Activated T-helper 17 cell treated with anti-CD3 and anti-CD28 coated beads, Interleukin-2, amount 50 U/mL, for 72 hours (primary cell): Measurements from ENCODE around the gene TCF19. TPM values are rescaled to one million over a fixed set of nuclear protein-coding genes. Genes with fewer than 3 reads are reported as not detected.
"Not testable (repeated sequence)": the region's sequence is repeated elsewhere in the genome, so short reads cannot be mapped to it uniquely, and the experiment has no call there.

ENCODE experiments used
- ATAC-seq: fragments of 150-1000 bp; cut with Tn5 transposase; replicated peaks from 2 replicates; pipeline ENCODE4 v1.10.0; 2021; ENCODE audit warnings: mild to moderate bottlenecking, moderate library complexity
- H3K27ac Mint-ChIP-seq: one replicate; pipeline ENCODE4 v1.8.0; 2022; ENCODE audit warnings: mixed read lengths
- H3K27me3 Mint-ChIP-seq: one replicate; pipeline ENCODE4 v1.8.0; 2022; ENCODE audit warnings: mixed read lengths
- H3K36me3 Mint-ChIP-seq: one replicate; pipeline ENCODE4 v1.8.0; 2022; ENCODE audit warnings: low read depth, mild to moderate bottlenecking, mixed read lengths
- H3K4me1 Mint-ChIP-seq: one replicate; pipeline ENCODE4 v1.8.0; 2022; ENCODE audit warnings: mixed read lengths
- H3K4me3 Mint-ChIP-seq: one replicate; pipeline ENCODE4 v1.8.0; 2022; ENCODE audit warnings: mild to moderate bottlenecking, mixed read lengths
- H3K9me3 Mint-ChIP-seq: one replicate; pipeline ENCODE4 v1.8.0; 2022; ENCODE audit warnings: mixed read lengths
- total RNA-seq, 2 donors: library from RNA; stranded (reverse); gene quantifications; one replicate each; pipeline ENCODE4 v1.2.3, GENCODE V29; 2022

The TCF19 gene
- total RNA-seq, 2 donors from 2014 or later = 91.1 to 125 TPM

DNA sequence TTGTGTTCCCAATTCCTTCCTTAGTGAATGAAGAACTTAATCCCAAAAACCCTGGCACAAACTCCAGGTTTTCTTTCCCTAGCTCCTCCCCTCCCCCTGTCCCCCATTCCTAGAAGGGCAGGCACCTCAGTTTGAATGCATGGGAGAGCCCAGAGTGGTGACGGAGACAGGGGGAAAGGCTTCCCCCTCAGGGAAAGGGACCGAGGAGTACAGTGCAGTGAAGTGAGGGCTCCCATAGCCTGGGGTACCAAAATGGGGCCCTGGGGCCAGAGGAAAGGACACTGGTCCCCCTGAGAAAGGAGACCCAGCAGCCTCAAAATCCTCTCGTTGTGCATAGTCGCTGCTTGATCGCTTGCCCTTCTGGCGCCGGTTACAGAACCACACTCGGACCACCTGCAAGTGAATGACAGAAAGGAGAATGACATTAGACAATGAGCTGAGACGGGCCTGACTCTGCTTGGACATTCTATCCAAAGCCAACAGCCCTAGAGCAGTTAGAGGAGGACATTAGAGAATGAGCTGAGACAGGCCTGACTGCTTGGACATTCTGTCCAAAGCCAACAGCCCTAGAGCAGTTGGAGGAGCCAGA, 6.2 kb downstream of the TCF19 start:
- not testable (repeated sequence) for H3K27me3 Mint-ChIP-seq, ATAC-seq, H3K9me3 Mint-ChIP-seq
- Mint-ChIP-seq H3K4me3 (peak overlapping the region; percentile 34), H3K27ac (peak overlapping the region; percentile 31), H3K36me3 (peaks cover 44% of the 10 kb centered on the region), H3K4me1 (peaks cover 29% of the 10 kb centered on the region)

DNA sequence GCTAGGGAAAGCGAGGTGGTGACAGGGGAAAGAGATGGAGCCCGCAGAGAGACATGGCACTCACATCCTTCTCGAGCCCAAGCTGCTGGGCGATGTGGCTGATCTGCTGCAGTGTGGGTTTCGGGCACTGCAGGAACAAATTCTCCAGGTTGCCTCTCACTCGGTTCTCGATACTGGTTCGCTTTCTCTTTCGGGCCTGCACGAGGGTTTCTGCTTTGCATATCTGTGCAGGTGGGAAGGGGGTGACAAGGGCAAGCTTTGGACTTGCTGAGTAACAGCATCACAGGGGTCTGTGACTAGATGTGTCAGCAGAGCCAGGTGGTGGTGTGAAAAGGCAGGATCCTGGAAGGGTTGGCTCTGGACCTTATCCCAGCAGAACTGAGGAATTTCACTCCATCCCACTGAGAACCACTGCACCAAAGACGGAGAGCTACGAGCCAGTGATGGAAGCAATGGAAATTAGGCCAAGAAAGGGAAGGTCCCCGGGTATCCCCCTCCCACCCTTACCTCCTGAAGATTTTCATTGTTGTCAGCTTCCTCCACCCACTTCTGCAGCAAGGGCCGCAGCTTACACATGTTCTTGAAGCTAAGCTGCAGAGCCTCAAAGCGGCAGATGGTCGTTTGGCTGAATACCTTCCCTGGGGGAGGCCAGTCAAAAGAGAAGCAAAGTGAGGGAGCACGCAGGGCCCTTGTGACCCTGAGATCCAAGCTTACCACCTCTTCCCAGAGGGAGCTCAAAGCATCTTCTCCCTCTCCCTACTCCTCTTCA, 6.9 kb downstream of the TCF19 start:
- Mint-ChIP-seq H3K27ac (peak overlapping the region; percentile 31), H3K36me3 (peaks cover 37% of the 10 kb centered on the region), H3K4me3 (peak overlapping the region; percentile 34), H3K4me1 (peaks cover 29% of the 10 kb centered on the region)
- H3K9me3 Mint-ChIP-seq, H3K27me3 Mint-ChIP-seq: not testable (repeated sequence)
- ATAC-seq = peak; percentile 74

DNA sequence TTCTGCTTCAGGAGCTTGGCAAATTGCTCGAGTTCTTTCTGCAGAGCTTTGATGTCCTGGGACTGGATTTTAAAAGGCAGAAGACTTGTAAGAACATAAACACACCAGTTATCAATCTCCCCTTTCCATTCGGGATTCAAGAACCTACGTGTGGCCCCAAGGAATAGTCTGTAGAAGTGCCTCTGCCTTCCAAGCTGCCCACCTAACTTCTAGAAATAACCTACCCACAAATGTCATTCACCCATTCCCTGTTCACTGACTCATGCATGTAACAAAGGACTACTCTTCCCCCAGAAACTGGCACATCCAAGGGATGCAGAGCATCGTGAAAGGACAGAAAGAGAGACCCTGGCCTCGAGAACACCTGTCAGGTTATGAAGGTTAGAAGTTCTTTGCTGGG, 7.6 kb downstream of the TCF19 start:
- no peak for ATAC-seq
- H3K27ac Mint-ChIP-seq = no peak overlapping the region
- peaks cover 30% of the 10 kb centered on the region for H3K36me3 Mint-ChIP-seq
- H3K9me3 Mint-ChIP-seq = no peaks in the 10 kb centered on the region
- H3K4me1 Mint-ChIP-seq = peaks cover 29% of the 10 kb centered on the region
- H3K4me3 Mint-ChIP-seq = no peak overlapping the region
- H3K27me3 Mint-ChIP-seq = no peaks in the 10 kb centered on the region

- H3K9me3 Mint-ChIP-seq = no peaks in the 10 kb centered on the region
- H3K4me1 Mint-ChIP-seq = peaks cover 9% of the 10 kb centered on the region
- no peak for ATAC-seq
- H3K27ac Mint-ChIP-seq = peak overlapping the region; percentile 6
- no peaks in the 10 kb centered on the region for H3K27me3 Mint-ChIP-seq
- no peak overlapping the region for H3K4me3 Mint-ChIP-seq
- H3K36me3 Mint-ChIP-seq = peaks cover 4% of the 10 kb centered on the region
These were observed 10.2 kb downstream of the TCF19 start for GRCh38 chr6:31168606-31169005.

- Mint-ChIP-seq H3K9me3 (no peaks in the 10 kb centered on the region), H3K4me3 (no peak overlapping the region), H3K36me3 (no peaks in the 10 kb centered on the region), H3K27me3 (no peaks in the 10 kb centered on the region), H3K4me1 (peaks cover 9% of the 10 kb centered on the region), H3K27ac (no peak overlapping the region)
- ATAC-seq = no peak
These were observed 10.9 kb downstream of the TCF19 start for GRCh38 chr6:31169123-31169857.

GRCh38 chr6:31169858-31170599, 11.6 kb downstream of the TCF19 start:
- H3K27ac Mint-ChIP-seq, H3K36me3 Mint-ChIP-seq, ATAC-seq, H3K4me1 Mint-ChIP-seq, H3K4me3 Mint-ChIP-seq, H3K9me3 Mint-ChIP-seq, H3K27me3 Mint-ChIP-seq: not testable (repeated sequence)

- Mint-ChIP-seq H3K9me3 (no peaks in the 10 kb centered on the region), H3K4me1 (no peaks in the 10 kb centered on the region), H3K27ac (no peak within 1 kb of the TSS), H3K4me3 (no peak within 1 kb of the TSS), H3K36me3 (no peaks in the 10 kb centered on the region), H3K27me3 (no peaks in the 10 kb centered on the region)
- no peak for ATAC-seq
These were observed 12.2 kb downstream of the TCF19 start, which contains the start of gene POU5F1 for GRCh38 chr6:31170600-31170881. Gene POU5F1, minus strand, starts transcription at chr6:31170682. Its CDS starts 62 bp downstream, at chr6:31170620.

GRCh38 chr6:31170987-31171671, 12.7 kb downstream of the TCF19 start:
- H3K36me3 Mint-ChIP-seq = no peaks in the 10 kb centered on the region
- no peaks in the 10 kb centered on the region for H3K9me3 Mint-ChIP-seq
- no peak overlapping the region for H3K4me3 Mint-ChIP-seq
- no peak overlapping the region for H3K27ac Mint-ChIP-seq
- H3K27me3 Mint-ChIP-seq = no peaks in the 10 kb centered on the region
- no peak for ATAC-seq
- peaks cover 3% of the 10 kb centered on the region for H3K4me1 Mint-ChIP-seq

DNA sequence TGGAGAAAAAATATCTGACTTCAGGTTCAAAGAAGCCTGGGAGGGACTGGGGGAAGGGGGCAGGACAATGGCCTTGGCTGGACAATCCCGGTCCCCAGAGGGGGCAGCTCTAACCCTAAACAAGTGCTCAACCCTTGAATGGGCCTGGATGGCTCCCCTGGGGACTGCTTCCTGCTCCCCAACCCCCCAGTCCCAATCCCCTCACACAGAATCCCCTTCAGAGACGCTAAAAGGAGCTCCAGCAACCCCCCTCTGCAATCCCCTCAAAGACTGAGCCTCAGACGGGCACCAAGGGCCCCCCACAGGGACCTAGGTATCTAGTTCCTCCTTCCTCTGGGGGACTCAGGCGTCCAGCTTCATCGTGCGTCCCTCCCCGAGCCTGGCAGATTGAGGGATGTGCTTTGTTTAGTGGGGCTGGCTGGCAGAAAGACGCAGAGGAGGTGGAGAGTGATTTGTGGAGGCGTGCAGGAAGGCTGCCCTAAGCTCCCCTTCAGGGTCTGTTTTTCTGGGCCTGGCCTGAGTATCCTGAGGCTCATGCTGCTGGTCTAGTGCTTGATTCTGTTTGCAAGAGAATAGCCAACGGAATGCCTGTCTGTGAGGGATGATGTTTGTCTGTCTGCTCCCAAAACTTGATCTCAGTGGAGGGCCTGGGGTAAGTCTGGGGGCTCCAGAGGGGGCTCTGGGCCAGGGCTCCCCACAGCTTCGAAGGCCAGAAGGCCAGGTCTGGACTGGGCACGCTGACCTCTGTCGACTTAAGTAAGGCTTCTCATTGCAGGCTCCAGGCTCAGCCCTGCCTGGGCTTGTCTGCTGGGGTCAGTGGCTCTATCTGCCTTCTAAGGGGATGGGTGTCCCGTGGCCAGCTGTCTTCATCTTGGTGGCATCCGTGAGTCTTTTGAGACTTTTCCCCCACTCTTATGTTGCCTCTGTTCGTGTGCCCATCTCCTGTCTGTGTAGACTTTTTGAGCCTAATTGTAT, 13.8 kb downstream of the TCF19 start:
- Mint-ChIP-seq H3K9me3 (no peaks in the 10 kb centered on the region), H3K36me3 (no peaks in the 10 kb centered on the region), H3K4me1 (peaks cover 5% of the 10 kb centered on the region), H3K27ac (peak overlapping the region; percentile 38), H3K27me3 (no peaks in the 10 kb centered on the region), H3K4me3 (no peak overlapping the region)
- no peak for ATAC-seq

GRCh38 chr6:31172973-31173384, 14.6 kb downstream of the TCF19 start:
- no peaks in the 10 kb centered on the region for H3K9me3 Mint-ChIP-seq
- ATAC-seq = no peak
- H3K36me3 Mint-ChIP-seq = no peaks in the 10 kb centered on the region
- H3K27ac Mint-ChIP-seq = peak overlapping the region; percentile 38
- H3K4me3 Mint-ChIP-seq = no peak overlapping the region
- H3K27me3 Mint-ChIP-seq = no peaks in the 10 kb centered on the region
- H3K4me1 Mint-ChIP-seq = peaks cover 5% of the 10 kb centered on the region

DNA sequence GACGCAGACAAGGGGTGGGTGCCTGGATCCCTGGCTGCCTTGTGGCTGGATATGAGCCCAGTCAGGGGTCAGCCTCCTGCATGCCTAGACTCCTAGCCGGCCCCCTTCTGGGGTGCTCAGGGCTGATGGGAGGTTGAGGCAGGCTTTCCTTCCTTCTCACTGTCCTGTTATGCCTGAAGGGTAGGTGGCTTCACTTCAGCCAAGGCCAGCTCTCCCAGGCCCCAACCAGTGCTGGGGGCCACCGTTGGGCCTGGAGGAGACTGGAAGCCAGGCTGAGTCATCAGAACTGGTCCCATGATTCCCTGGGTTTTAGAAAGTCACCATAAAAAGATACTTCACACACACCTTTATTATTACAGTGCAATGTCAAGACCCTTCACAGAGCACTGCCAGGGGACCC, 15.0 kb downstream of the TCF19 start:
- H3K4me3 Mint-ChIP-seq = no peak overlapping the region
- no peaks in the 10 kb centered on the region for H3K9me3 Mint-ChIP-seq
- ATAC-seq = no peak
- H3K36me3 Mint-ChIP-seq = no peaks in the 10 kb centered on the region
- peaks cover 9% of the 10 kb centered on the region for H3K4me1 Mint-ChIP-seq
- no peaks in the 10 kb centered on the region for H3K27me3 Mint-ChIP-seq
- H3K27ac Mint-ChIP-seq = peak overlapping the region; percentile 12

- no peak overlapping the region for H3K4me3 Mint-ChIP-seq
These were observed 16.0 kb downstream of the TCF19 start for GRCh38 chr6:31174378-31174777.

GRCh38 chr6:31175971-31176370, 17.6 kb downstream of the TCF19 start:
- H3K27me3 Mint-ChIP-seq = no peaks in the 10 kb centered on the region
- no peak overlapping the region for H3K4me3 Mint-ChIP-seq
- H3K4me1 Mint-ChIP-seq = peaks cover 19% of the 10 kb centered on the region
- H3K9me3 Mint-ChIP-seq = no peaks in the 10 kb centered on the region
- ATAC-seq = no peak
- no peak overlapping the region for H3K27ac Mint-ChIP-seq
- no peaks in the 10 kb centered on the region for H3K36me3 Mint-ChIP-seq

More at GRCh38 chr6:31174378-31174777, 16.0 kb downstream of the TCF19 start:
- no peak for ATAC-seq
- H3K4me1 Mint-ChIP-seq = peaks cover 18% of the 10 kb centered on the region
- H3K9me3 Mint-ChIP-seq = no peaks in the 10 kb centered on the region
- no peaks in the 10 kb centered on the region for H3K36me3 Mint-ChIP-seq
- no peaks in the 10 kb centered on the region for H3K27me3 Mint-ChIP-seq
- H3K27ac Mint-ChIP-seq = no peak overlapping the region
